ENCODE data around the gene FOXK1.

Gene FOXK1

DNA sequence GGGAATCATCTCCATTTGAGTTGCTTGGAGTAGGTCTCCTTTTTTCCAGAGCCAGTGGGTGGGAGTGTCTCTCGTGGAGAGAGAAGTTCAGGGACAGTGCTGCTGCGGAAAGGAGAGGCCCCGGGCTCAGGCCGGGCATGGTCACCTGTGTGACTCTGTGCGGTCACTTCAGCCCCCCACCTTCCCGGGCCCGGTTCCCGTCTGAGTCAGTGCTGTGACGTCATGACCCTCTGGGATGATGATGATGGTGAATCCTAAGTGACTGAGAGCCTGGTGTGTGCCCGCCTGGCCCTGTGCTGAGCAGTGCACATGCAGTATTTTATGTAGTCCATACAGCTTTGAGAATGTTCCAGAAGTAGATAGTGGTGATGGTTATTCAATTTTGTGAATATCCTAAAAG, 60.8 kb downstream of the FOXK1 start:
- TF ChIP-seq, protein P1, sequence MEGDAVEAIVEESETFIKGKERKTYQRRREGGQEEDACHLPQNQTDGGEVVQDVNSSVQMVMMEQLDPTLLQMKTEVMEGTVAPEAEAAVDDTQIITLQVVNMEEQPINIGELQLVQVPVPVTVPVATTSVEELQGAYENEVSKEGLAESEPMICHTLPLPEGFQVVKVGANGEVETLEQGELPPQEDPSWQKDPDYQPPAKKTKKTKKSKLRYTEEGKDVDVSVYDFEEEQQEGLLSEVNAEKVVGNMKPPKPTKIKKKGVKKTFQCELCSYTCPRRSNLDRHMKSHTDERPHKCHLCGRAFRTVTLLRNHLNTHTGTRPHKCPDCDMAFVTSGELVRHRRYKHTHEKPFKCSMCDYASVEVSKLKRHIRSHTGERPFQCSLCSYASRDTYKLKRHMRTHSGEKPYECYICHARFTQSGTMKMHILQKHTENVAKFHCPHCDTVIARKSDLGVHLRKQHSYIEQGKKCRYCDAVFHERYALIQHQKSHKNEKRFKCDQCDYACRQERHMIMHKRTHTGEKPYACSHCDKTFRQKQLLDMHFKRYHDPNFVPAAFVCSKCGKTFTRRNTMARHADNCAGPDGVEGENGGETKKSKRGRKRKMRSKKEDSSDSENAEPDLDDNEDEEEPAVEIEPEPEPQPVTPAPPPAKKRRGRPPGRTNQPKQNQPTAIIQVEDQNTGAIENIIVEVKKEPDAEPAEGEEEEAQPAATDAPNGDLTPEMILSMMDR (IDR thresholded peaks at IDR 0.05; ENCODE audit: low read length, missing control alignments): no peak
- DNase-seq (ENCODE audit: low read depth): no peak
- H3K4me3 ChIP-seq (replicated peaks; ENCODE audit: low read depth, low read length): no peak overlapping the region

GRCh38 chr7:4744391-4745264, 62.5 kb downstream of the FOXK1 start:
- H3K4me3 ChIP-seq (replicated peaks; ENCODE audit: low read depth, low read length): peak overlapping the region; percentile 31
- peak; percentile 100 for DNase-seq (ENCODE audit: low read depth)
- TF ChIP-seq, protein P1 (IDR thresholded peaks at IDR 0.05; ENCODE audit: low read length, missing control alignments): no peak

DNA sequence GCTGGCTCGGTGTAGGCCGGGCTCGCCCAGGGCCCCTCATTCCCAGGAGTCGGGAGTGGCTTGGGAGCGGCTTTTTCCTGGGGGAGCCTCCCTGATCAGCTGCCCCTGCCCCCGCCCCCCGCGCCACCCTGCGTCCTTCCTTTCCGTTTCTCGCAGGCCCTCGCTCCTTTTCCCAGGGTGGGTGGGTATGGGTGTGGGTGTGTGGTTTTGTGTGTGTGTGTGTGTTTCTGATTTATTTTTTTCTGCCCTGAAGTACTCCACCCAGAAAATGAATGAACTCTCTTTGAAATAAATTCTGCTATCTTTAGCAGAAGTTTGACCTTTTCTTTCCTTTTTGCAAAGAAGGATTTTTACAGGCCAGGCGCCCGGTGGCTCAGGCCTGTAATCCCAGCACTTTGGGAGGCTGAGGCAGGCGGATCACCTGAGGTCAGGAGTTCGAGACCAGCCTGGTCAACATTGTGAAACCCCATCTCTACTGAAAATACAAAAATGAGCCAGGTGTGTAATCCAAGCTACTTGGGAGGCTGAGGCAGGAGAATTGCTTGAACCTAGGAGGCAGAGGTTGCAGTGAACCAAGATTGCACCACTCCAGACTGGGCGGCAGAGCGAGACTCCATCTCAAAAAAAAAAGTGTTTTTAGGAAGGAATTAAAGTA, 63.3 kb downstream of the FOXK1 start:
- H3K4me3 ChIP-seq (replicated peaks; ENCODE audit: low read depth, low read length): peak overlapping the region; percentile 54
- TF ChIP-seq, protein P1 (IDR thresholded peaks at IDR 0.05; ENCODE audit: low read length, missing control alignments): no peak
- DNase-seq (ENCODE audit: low read depth): no peak

GRCh38 chr7:4745971-4746919, 64.2 kb downstream of the FOXK1 start:
- DNase-seq (ENCODE audit: low read depth): peak; percentile 82
- TF ChIP-seq, protein P1 (IDR thresholded peaks at IDR 0.05; ENCODE audit: low read length, missing control alignments): no peak
- peak overlapping the region; percentile 54 for H3K4me3 ChIP-seq (replicated peaks; ENCODE audit: low read depth, low read length)

GRCh38 chr7:4747013-4747412, 64.9 kb downstream of the FOXK1 start:
- H3K4me3 ChIP-seq (replicated peaks; ENCODE audit: low read depth, low read length): no peak overlapping the region
- TF ChIP-seq, protein P1 (IDR thresholded peaks at IDR 0.05; ENCODE audit: low read length, missing control alignments): no peak
- no peak for DNase-seq (ENCODE audit: low read depth)

DNA sequence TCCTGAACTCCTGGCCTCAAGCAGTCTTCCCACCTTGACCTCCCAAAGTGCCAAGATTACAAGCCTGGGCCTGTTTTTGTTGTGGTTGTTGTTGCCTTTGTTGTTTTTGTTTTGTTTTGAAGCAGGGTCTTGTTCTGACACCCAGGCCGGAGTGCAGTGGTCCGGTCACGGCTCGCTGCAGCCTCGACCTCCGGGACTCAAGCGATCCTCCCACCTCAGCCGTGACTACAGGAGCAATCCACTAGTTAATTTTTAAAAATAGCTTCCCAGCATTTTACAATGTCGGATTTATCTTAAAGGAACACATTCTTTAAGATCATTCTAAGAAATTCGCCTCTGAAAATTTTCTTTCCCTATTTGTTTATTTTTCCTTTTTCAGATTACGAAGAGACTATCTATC, 65.7 kb downstream of the FOXK1 start:
- DNase-seq (ENCODE audit: low read depth): no peak
- H3K4me3 ChIP-seq (replicated peaks; ENCODE audit: low read depth, low read length): no peak overlapping the region
- TF ChIP-seq, protein P1 (IDR thresholded peaks at IDR 0.05; ENCODE audit: low read length, missing control alignments): no peak

Measured in fibroblast of pulmonary artery (primary cell).